ENCODE data around the gene SBF2. TPM values are rescaled to one million over a fixed set of nuclear protein-coding genes. Genes with fewer than 3 reads are reported as not detected.

The SBF2 gene
- total RNA-seq, 4 donors from 2014 or later: 19.3 to 28.1 (median 25.8) TPM

GRCh38 chr11:9755561-9756185 lies 538.3 kb downstream of the SBF2 start:
- H3K27ac ChIP-seq: peak overlapping the region in 1 of 4 donors; percentile 1
- in situ Hi-C loops (cut with MboI; ENCODE audit: low sequenced_read_pairs in 4 of 4): loop anchor here in 3 of 4 donors (10.0 to 25.0 kb wide), 3 partner anchors 219 to 982 kb away; partner anchors contain the start of gene ADM (in 1 of the 3)

GRCh38 chr11:9754010-9754471 lies 540.0 kb downstream of the SBF2 start:
- in situ Hi-C loops (cut with MboI; ENCODE audit: low sequenced_read_pairs in 4 of 4): loop anchor here in 3 of 4 donors (10.0 to 25.0 kb wide), 3 partner anchors 221 to 983 kb away; partner anchors contain the start of gene ADM (in 1 of the 3)
- intact Hi-C loops (cut with DNase I; ENCODE audit: low total_unique reads): loop anchor here (10.0 kb wide), 2 partner anchors 219 to 981 kb away; no protein-coding TSS in a partner anchor
- ATAC-seq: peak in 1 of 2 donors; percentile 10

More at GRCh38 chr11:9755561-9756185, 538.3 kb downstream of the SBF2 start:
- intact Hi-C loops (cut with DNase I; ENCODE audit: low total_unique reads): loop anchor here (5.0 to 10.0 kb wide), 3 partner anchors 221 to 979 kb away; no protein-coding TSS in a partner anchor
- no peak for TF ChIP-seq POLR2A (IDR thresholded peaks at IDR 0.05)
- no peak for TF ChIP-seq CTCF (IDR thresholded peaks at IDR 0.05 in 4 of 5, conservative IDR thresholded peaks at IDR 0.05 in 1 of 5)
- H3K36me3 ChIP-seq: no peaks in the 10 kb centered on the region
- no peaks in the 10 kb centered on the region for H3K9me3 ChIP-seq
- H3K27me3 ChIP-seq: no peaks in the 10 kb centered on the region
- ATAC-seq: no peak
- H3K4me1 ChIP-seq: peaks cover 18 to 25% of the 10 kb centered on the region in 2 donors
- no peak overlapping the region for H3K4me3 ChIP-seq
- DNase-seq: no peak

GRCh38 chr11:9753021-9753420 lies 541.0 kb downstream of the SBF2 start:
- TF ChIP-seq CTCF (IDR thresholded peaks at IDR 0.05 in 4 of 5, conservative IDR thresholded peaks at IDR 0.05 in 1 of 5) (no peak), POLR2A (IDR thresholded peaks at IDR 0.05) (no peak)
- H3K9me3 ChIP-seq: no peaks in the 10 kb centered on the region
- H3K27me3 ChIP-seq: no peaks in the 10 kb centered on the region
- H3K4me1 ChIP-seq: peaks cover 0 to 6% of the 10 kb centered on the region in 2 donors
- DNase-seq: no peak
- H3K27ac ChIP-seq: no peak overlapping the region
- intact Hi-C loops (cut with DNase I; ENCODE audit: low total_unique reads) (loop anchor here (10.0 kb wide), 2 partner anchors 218 to 982 kb away; no protein-coding TSS in a partner anchor), in situ Hi-C loops (cut with MboI; ENCODE audit: low sequenced_read_pairs in 4 of 4) (loop anchor here in 3 of 4 donors (10.0 to 25.0 kb wide), 3 partner anchors 222 to 984 kb away; partner anchors contain the start of gene ADM (in 1 of the 3))
- no peaks in the 10 kb centered on the region for H3K36me3 ChIP-seq
- ATAC-seq: no peak
- H3K4me3 ChIP-seq: no peak overlapping the region

More at GRCh38 chr11:9754010-9754471, 540.0 kb downstream of the SBF2 start:
- Histone ChIP-seq H3K36me3 (no peaks in the 10 kb centered on the region), H3K4me3 (no peak overlapping the region), H3K27ac (peak overlapping the region in 3 of 4 donors; percentile 5 to 52 (median 37)), H3K4me1 (peaks cover 6 to 10% of the 10 kb centered on the region in 2 donors), H3K9me3 (no peaks in the 10 kb centered on the region), H3K27me3 (no peaks in the 10 kb centered on the region)
- peak in 1 of 2 donors; percentile 44 for DNase-seq
- no peak for TF ChIP-seq POLR2A (IDR thresholded peaks at IDR 0.05)
- no peak for TF ChIP-seq CTCF (IDR thresholded peaks at IDR 0.05 in 4 of 5, conservative IDR thresholded peaks at IDR 0.05 in 1 of 5)

- ATAC-seq: no peak
- intact Hi-C loops (cut with DNase I; ENCODE audit: low total_unique reads): loop anchor here (10.0 kb wide), 2 partner anchors 217 to 983 kb away; no protein-coding TSS in a partner anchor
Measured at GRCh38 chr11:9752091-9752490, 541.9 kb downstream of the SBF2 start.

More at GRCh38 chr11:9752091-9752490, 541.9 kb downstream of the SBF2 start:
- H3K27ac ChIP-seq: no peak overlapping the region
- no peak for DNase-seq
- H3K36me3 ChIP-seq: no peaks in the 10 kb centered on the region
- no peak overlapping the region for H3K4me3 ChIP-seq
- no peaks in the 10 kb centered on the region for H3K27me3 ChIP-seq
- in situ Hi-C loops (cut with MboI; ENCODE audit: low sequenced_read_pairs in 4 of 4): loop anchor here in 3 of 4 donors (10.0 to 25.0 kb wide), 3 partner anchors 223 to 985 kb away; partner anchors contain the start of gene ADM (in 1 of the 3)
- H3K4me1 ChIP-seq: no peaks in the 10 kb centered on the region
- H3K9me3 ChIP-seq: no peaks in the 10 kb centered on the region
- TF ChIP-seq CTCF (IDR thresholded peaks at IDR 0.05 in 4 of 5, conservative IDR thresholded peaks at IDR 0.05 in 1 of 5): no peak
- TF ChIP-seq POLR2A (IDR thresholded peaks at IDR 0.05): no peak

All from gastrocnemius medialis (tissue), 4 donors.